Glomerular endothelial cell (primary cell): ENCODE measurements around the gene RXRG. TPM values are rescaled to one million over a fixed set of nuclear protein-coding genes. Genes with fewer than 3 reads are reported as not detected.

Experiments used
- DNase-seq: peaks from one replicate; pipeline ENCODE4 v3.0.0-alpha.2; 2011; ENCODE audit warnings: low read depth, low spot score; ENCODE audit errors: extremely low read depth
- total RNA-seq: library from RNA; depleted of rRNA; stranded (reverse); fragments of >200 nt; gene quantifications from 2 replicates; pipeline ENCODE4 v1.2.3, GENCODE V29; 2015

Gene RXRG
- total RNA-seq, 1 donor from 2014 or later = not detected

DNA sequence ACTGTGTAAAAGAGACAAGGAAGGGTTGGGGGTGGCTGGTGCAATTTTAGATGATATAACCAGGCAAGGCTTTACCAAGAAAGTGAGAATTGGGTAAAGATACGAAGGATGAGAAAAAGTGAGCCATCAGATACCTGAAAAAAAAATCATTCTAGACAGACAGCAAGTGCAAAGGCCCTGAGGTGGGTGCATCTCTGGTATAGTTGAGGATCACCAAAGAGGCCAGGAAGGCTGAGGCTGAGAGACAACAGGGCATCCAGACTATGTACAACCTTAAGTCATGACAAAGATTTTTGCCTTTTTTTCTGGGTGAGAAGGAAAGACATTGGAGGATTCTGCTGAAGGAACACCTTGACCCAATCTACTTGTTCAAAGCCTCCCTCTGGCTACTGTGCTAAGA lies 29.9 kb downstream of the RXRG start:
- no peak for DNase-seq

DNA sequence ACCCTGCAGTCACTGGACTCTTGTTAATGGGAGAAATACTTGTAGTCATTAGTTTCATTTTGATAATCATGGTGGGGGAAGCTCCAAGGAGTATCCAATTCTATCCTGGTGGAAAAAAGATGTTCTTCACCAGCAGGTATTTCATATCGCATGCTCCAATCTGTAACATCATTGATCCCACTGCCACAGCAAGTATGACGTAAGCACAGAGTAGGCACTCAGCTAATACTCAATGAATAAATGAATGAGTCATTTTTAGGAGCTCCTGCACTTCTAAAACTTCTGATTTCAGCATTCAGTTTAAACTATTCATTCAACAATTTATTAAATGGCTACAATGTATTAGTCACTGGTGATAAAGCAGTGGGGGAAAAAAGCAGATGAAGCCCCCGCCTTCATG lies 30.3 kb downstream of the RXRG start:
- DNase-seq = no peak

GRCh38 chr1:165411396-165411795 lies 33.5 kb downstream of the RXRG start:
- no peak for DNase-seq

- DNase-seq = no peak
Observed at GRCh38 chr1:165409657-165410358, 35.1 kb downstream of the RXRG start.

GRCh38 chr1:165408518-165408917 lies 36.4 kb downstream of the RXRG start:
- no peak for DNase-seq

DNA sequence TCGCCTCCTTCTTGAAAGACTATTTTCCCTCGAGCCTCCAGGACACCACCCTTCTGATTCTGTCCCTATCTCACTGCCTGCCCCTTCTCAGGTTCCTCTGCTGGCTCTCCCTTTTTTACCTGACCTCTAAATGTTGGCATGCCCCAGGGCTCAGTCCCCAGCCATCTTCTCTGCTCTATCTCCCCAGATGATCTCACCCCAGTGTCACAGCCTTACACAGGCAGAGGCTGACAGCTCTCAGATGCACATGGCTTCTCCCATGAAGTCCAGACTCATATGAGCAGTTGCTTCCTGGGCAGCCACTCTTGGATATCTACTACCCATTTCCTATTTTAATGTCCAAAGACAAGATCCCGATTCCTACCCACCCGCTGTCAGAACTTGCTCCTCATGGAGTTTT lies 37.5 kb downstream of the RXRG start:
- DNase-seq = no peak

DNA sequence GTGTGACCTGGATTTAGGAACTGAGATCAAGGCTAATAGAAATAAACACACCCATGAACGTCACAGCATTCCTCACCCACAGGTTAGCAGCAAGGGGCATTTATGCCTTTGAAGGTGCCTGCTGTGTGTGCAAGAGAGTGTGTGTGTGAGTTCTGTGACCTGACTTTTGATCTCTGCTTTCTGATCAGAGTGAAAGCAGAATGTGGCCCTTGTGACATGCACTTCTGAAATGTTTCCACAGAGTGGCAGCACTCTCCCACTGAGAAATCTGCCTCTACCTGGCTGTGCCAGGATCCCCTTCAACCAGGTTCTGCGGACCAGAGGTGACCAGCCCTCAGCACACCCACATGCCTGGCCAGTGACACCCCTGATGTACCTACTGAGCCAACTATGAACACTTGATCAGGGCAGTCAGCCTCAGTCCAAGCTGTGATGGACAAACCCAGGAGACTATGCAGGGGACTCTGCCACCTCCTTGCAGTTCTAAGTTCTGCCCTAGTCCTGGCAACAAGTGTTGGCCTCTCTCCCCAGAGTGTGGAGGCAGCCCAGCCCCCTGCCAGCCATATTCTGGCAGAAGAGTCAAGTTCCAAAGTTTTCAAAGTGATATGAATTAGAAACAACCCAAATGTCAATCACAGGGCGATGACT lies 41.0 kb downstream of the RXRG start:
- no peak for DNase-seq

GRCh38 chr1:165402517-165403111 lies 42.3 kb downstream of the RXRG start:
- no peak for DNase-seq

GRCh38 chr1:165397944-165398343 lies 47.0 kb downstream of the RXRG start:
- DNase-seq = peak; percentile 75

DNA sequence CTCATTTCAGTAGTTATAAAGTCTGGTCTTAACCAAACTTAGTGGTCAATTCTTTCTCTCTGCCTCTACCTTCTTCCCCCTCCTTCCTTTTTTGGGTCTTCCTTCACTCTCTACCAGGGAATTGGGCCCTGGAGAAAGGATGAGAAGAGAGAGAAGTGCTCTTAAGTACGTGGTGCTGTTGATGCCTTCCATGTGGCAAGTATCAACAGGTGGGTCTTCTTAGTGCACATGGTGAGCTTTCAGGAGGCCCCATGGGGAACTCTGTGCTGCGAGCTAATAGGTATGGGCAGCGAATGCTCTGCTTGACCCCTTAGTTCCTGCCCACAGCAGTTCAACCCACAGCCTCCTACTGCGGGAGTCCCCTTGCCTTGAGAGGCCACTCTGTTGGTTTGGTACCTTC lies 49.0 kb downstream of the RXRG start:
- DNase-seq = no peak

DNA sequence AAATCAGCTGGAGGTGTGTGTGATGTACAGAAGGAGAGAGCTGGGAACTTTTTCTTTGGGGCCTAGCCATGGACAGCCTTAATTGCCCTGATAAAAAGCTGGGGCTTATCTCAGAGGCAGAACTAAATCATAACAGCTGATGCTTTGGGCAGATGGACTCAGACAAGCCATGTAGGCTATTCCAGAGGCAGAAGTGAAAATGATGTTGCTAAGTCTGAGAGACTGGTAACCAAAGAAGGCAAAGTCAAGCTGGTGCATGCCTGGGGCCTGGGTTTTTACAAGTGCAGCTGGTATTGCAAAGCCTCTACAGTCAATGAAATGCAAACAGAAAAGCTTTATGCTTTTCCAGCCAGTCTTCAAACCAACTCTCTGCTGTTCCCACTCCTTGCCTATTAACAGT lies 49.4 kb downstream of the RXRG start:
- no peak for DNase-seq

DNA sequence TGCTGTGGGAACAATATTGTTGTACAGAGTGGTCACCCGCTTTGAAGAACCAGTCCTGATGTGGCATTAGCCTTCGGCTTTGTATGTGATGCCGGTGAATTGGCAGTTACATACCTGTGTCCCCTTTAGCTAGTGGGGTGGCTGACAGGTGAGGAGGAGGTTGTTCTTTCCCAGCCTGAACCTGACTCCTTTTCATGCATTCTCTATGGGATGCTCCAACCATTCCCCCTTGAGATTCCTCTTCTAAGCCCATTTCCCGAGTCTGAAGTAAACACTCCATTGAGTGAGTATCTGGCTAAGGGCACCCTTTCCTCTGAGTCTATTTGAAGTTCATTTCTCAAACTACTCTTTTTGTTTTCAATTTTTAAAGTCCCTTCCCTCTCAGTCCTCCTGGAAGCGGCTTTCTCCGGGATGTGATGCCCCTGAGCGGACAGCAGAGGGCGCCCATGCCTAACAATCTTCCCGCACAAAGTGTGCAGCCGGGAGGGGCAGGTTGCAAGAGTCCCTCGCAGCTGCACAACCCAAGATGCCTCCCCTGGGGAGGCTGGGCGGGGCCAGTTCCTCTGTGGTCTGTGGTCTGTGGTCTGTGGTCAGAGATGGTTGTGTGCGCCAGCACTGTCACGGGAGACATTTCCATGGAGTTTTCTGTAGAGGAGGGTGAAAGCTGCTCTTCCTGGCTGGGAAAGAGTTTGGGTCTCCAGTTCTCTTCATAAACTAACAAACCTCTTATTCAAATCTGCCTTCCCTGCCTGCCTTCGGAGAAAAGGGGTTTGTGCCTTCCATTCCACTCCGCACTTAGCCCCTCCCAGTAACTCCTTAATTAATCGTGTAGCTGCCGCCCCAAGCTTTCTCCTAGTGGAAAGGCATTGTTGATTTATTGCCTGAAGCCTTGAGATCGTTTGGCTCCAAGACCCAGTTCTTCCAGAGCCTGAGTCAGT lies 52.0 kb downstream of the RXRG start:
- no peak for DNase-seq

DNA sequence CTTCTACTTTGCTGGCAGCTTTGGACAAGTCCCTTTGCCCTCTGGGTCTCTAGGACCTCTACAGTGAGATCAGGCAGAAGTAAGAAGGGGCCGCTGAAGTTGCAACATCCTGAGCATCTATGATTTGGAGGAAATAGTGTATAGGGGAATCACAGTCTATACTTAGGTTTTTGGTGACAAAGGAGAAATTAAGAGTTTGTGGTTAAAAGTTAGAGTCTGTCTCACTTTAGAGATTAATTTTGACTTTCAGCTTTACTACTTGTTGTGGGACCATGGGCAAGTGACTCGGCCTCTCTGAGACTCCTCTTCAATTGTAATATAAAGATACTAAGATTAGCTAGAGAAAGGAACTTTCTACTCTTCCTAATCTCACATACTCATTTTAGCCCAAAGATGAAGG lies 55.3 kb downstream of the RXRG start:
- DNase-seq = no peak

- DNase-seq = no peak
Observed at GRCh38 chr1:165387961-165388360, 57.0 kb downstream of the RXRG start.

DNA sequence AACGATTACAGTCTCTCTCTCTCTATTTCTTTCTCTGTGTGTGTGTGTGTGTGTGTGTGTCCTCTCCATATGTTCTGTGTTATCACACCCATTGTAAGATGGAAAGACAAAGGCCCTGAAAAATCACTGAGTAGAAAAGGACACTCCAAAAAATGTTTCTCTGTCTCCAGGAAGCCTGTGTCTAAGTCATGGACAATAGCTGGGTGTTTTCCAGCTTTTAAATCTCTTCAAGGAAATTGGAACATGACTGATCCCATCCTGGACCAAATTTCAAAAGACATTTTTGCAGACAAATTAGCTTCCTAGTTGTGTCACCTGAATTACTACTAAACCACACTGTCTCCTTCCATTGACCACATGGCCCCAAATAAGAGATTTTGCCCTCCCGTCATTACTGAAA lies 57.4 kb downstream of the RXRG start:
- DNase-seq = no peak

- no peak for DNase-seq
Observed at GRCh38 chr1:165383599-165384405, 61.1 kb downstream of the RXRG start.

DNA sequence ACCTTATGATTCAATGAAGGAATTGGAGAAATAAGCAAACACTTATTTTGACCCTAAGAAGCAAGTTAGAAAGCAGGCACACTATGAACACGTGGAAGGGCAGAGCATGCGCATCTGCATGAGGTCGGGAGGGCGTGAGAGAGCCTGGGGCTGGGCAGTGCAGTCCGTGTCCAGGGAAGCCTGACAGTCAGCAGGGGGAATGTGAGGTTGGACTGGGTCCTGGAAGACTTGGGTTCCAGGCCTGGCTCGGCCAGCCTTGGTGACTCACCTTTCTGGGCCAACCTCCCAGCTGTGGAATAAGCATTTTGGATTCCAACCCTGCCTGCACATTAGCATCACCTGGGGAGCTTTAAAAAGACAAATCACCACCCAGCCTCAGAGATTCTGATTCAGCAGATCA lies 61.9 kb downstream of the RXRG start:
- DNase-seq = no peak

DNA sequence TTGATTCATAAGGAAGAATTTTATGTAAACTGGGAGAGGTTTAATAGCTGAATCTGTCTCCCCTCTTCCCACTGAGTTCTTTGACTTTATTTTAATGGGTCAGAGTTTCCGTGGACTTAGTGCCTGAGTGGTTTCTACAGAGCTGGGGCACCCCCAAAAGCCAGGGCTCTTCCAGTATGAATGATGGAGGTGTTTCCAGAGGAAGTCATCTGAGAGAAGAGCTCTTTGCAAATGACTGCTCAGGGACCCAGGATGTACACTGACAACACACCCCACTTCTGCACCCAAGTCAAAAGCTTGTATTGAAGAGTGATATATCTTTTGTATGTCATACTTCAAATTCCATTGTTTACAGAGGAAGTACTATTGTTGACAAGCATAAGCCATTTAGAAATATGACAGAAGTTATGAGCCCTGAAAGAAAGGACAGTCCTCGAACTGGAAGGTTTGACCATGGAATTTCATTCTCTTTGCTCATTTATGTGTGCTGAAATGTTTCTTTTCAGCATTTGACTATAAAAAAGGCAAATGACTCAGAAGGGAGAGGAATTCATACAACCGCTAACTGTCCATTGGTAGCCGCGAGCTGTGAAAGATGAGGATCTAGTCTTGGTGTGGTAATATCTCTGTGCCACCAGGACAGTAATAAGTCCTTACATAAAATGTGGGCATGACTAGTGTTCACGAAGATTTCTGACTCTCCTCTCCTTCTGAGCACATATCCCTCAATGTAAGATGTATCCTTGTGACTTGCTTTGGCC lies 63.0 kb downstream of the RXRG start:
- no peak for DNase-seq

GRCh38 chr1:165376811-165377311 lies 68.1 kb downstream of the RXRG start:
- DNase-seq = no peak
